Measurements from ENCODE around the gene MAP4K3. TPM values are rescaled to one million over a fixed set of nuclear protein-coding genes. Genes with fewer than 3 reads are reported as not detected.

MAP4K3 gene
- total and polyA plus RNA-seq, 2 of the 8 experiments (the other 6 are each of a cell fraction or from before 2014, with no cell fraction given), result 11.4 to 63.0 TPM

- Histone ChIP-seq H3K4me1 (replicated peaks in 1 of 4; ENCODE audit: control insufficient read depth in 3 of 4, insufficient read depth in 4 of 4, low read length in 3 of 4) (no peaks in the 10 kb centered on the region), H3K18ac (ENCODE audit: extremely low read depth, low read length) (no peak overlapping the region), H2BK15ac (ENCODE audit: low read length) (no peak overlapping the region), H3K23me2 (ENCODE audit: low read depth, low read length) (no peaks in the 10 kb centered on the region; the same call in 1 of the 2 replicates), H2BK20ac (ENCODE audit: low read length) (no peak overlapping the region), H3K79me1 (ENCODE audit: low read depth, low read length) (no peaks in the 10 kb centered on the region), H3K79me2 (ENCODE audit: control insufficient read depth in 1 of 2, insufficient read depth in 2 of 2, low read length in 2 of 2) (no peaks in the 10 kb centered on the region), H2AK5ac (ENCODE audit: low read depth, low read length) (no peak overlapping the region), H4K8ac (ENCODE audit: extremely low read depth, insufficient read depth, low read length) (no peak overlapping the region), H3K9me3 (ENCODE audit: insufficient read depth in 2 of 2, low read depth in 1 of 2, low read length in 1 of 2) (no peaks in the 10 kb centered on the region; a peak in 1 of 4 replicates), H3K23ac (ENCODE audit: insufficient read length) (no peak overlapping the region), H3K4me2 (ENCODE audit: insufficient read depth in 1 of 2, low read depth in 2 of 2, low read length in 2 of 2) (no peak overlapping the region), H3K14ac (ENCODE audit: insufficient read length) (no peak overlapping the region), H4K20me1 (replicated peaks in 1 of 2; ENCODE audit: control insufficient read depth in 1 of 2, insufficient read depth in 2 of 2, low read length in 2 of 2) (no peaks in the 10 kb centered on the region), H3K27ac (ENCODE audit: low read depth, low read length) (no peak overlapping the region), H2AFZ (ENCODE audit: low read length) (no peak overlapping the region), H3K56ac (replicated peaks; ENCODE audit: insufficient read length, low read depth, low read length) (no peak overlapping the region), H3K4ac (replicated peaks; ENCODE audit: insufficient read length, low read depth, low read length) (no peak overlapping the region), H3K27me3 (replicated peaks in 1 of 4; ENCODE audit: control insufficient read depth in 3 of 4, extremely low read depth in 1 of 4, insufficient read depth in 3 of 4, low read length in 3 of 4) (no peaks in the 10 kb centered on the region), H4K91ac (replicated peaks; ENCODE audit: insufficient read length, low read length) (no peak overlapping the region), H3K9ac (replicated peaks in 1 of 4; ENCODE audit: extremely low read depth in 1 of 4, low read depth in 3 of 4, low read length in 3 of 4) (no peak overlapping the region), H2BK120ac (replicated peaks; ENCODE audit: low read depth, low read length) (no peak overlapping the region), H3K4me3 (ENCODE audit: extremely low read depth in 1 of 4, insufficient read depth in 2 of 4, low read depth in 3 of 4, low read length in 4 of 4) (no peak overlapping the region), H4K5ac (ENCODE audit: insufficient read length, low read depth, low read length) (no peak overlapping the region), H3K36me3 (ENCODE audit: control insufficient read depth in 2 of 4, insufficient read depth in 4 of 4, low read length in 3 of 4) (no peaks in the 10 kb centered on the region), H2BK12ac (ENCODE audit: low read depth, low read length) (no peak overlapping the region), H2BK5ac (ENCODE audit: low read depth, low read length) (no peak overlapping the region)
- DNase-seq (ENCODE audit: low read depth in 1 of 2, low spot score in 2 of 2), result no peak
- no peak for TF ChIP-seq ZNF274 (IDR thresholded peaks at IDR 0.05; ENCODE audit: borderline replicate concordance, extremely low read depth, low read length)
- TF ChIP-seq NANOG (IDR thresholded peaks at IDR 0.05; ENCODE audit: insufficient read depth, low read depth, low read length, poor library complexity, severe bottlenecking), result no peak
- no peak for TF ChIP-seq POLR2A (IDR thresholded peaks at IDR 0.05; ENCODE audit: control extremely low read depth in 1 of 2, low read depth in 2 of 2, low read length in 2 of 2)
- no peak for TF ChIP-seq ATF3 (IDR thresholded peaks at IDR 0.05; ENCODE audit: insufficient read depth, low read depth, low read length)
- CTCF ChIA-PET (ENCODE audit: partially characterized antibody), result no interaction called here
- FAIRE-seq, result no peak
- POLR2A ChIA-PET (ENCODE audit: partially characterized antibody), result no interaction called here
These were observed 14.9 kb upstream of the MAP4K3 start for GRCh38 chr2:39451954-39452353.
